Activated CD8-positive, alpha-beta T cell treated with anti-CD3 and anti-CD28 coated beads for 36 hours (primary cell): ENCODE results near the gene RXFP1. TPM values are rescaled to one million over a fixed set of nuclear protein-coding genes. Genes with fewer than 3 reads are reported as not detected.

Experiments used
- ATAC-seq: fragments of 200-7000 bp; cut with Tn5 transposase; one replicate; pipeline ENCODE4 v1.10.0; 2021; ENCODE audit warnings: mild to moderate bottlenecking, moderate library complexity
- CTCF ChIA-PET: fragments of 350-600 bp; sonication (Branson Sonifier 250); formaldehyde crosslinking; loops from one replicate; lab custom pipeline; 2021; ENCODE audit warnings: antibody characterized with exemption; lab: Charles Lee
- POLR2A ChIA-PET: fragments of 350-600 bp; sonication (Branson Sonifier 250); formaldehyde crosslinking; loops from one replicate; lab custom pipeline; 2021; ENCODE audit warnings: antibody characterized with exemption; lab: Charles Lee
- DNase-seq: peaks from one replicate; pipeline ENCODE4 v3.0.0-alpha.2; 2020
- H3K27ac Mint-ChIP-seq: one replicate; pipeline ENCODE4 v1.8.0; 2021; ENCODE audit warnings: mild to moderate bottlenecking, mixed read lengths
- H3K27me3 Mint-ChIP-seq: one replicate; pipeline ENCODE4 v1.8.0; 2021; ENCODE audit warnings: mixed read lengths
- H3K36me3 Mint-ChIP-seq: one replicate; pipeline ENCODE4 v1.8.0; 2021; ENCODE audit warnings: low read depth, mixed read lengths
- H3K4me1 Mint-ChIP-seq: one replicate; pipeline ENCODE4 v1.8.0; 2021; ENCODE audit warnings: low read depth, mixed read lengths
- H3K4me3 Mint-ChIP-seq: one replicate; pipeline ENCODE4 v1.8.0; 2021; ENCODE audit warnings: mild to moderate bottlenecking, moderate library complexity, mixed read lengths
- H3K9me3 Mint-ChIP-seq: one replicate; pipeline ENCODE4 v1.8.0; 2021; ENCODE audit warnings: mixed read lengths
- intact Hi-C: fragments of 100-400 bp; cut with micrococcal nuclease; formaldehyde crosslinking; loops from one replicate; pipeline ENCODE4 v1.10.0; 2022
- total RNA-seq, 2 experiments: library from RNA; stranded (reverse); gene quantifications; one replicate each; pipeline ENCODE4 v1.2.3, GENCODE V29; 2021
- TF ChIP-seq, protein P1 (sequence below): fragments of 200-600 bp; IDR thresholded peaks from one replicate; pipeline ENCODE4 v1.8.0; 2022; ENCODE audit warnings: antibody characterized with exemption, mild to moderate bottlenecking

The RXFP1 gene
- total RNA-seq, 2 experiments from 2014 or later: not detected

GRCh38 chr4:158527516-158527915 is 5.8 kb downstream of the RXFP1 start:
- no peak overlapping the region for H3K4me3 Mint-ChIP-seq
- TF ChIP-seq, protein P1, sequence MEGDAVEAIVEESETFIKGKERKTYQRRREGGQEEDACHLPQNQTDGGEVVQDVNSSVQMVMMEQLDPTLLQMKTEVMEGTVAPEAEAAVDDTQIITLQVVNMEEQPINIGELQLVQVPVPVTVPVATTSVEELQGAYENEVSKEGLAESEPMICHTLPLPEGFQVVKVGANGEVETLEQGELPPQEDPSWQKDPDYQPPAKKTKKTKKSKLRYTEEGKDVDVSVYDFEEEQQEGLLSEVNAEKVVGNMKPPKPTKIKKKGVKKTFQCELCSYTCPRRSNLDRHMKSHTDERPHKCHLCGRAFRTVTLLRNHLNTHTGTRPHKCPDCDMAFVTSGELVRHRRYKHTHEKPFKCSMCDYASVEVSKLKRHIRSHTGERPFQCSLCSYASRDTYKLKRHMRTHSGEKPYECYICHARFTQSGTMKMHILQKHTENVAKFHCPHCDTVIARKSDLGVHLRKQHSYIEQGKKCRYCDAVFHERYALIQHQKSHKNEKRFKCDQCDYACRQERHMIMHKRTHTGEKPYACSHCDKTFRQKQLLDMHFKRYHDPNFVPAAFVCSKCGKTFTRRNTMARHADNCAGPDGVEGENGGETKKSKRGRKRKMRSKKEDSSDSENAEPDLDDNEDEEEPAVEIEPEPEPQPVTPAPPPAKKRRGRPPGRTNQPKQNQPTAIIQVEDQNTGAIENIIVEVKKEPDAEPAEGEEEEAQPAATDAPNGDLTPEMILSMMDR: no peak
- H3K36me3 Mint-ChIP-seq: no peaks in the 10 kb centered on the region
- H3K27ac Mint-ChIP-seq: no peak overlapping the region
- peaks cover 5% of the 10 kb centered on the region for H3K27me3 Mint-ChIP-seq
- DNase-seq (no peak), ATAC-seq (no peak)
- no peaks in the 10 kb centered on the region for H3K4me1 Mint-ChIP-seq
- CTCF ChIA-PET: no interaction called here
- POLR2A ChIA-PET: no interaction called here
- intact Hi-C loops: no loop called here
- H3K9me3 Mint-ChIP-seq: no peaks in the 10 kb centered on the region

DNA sequence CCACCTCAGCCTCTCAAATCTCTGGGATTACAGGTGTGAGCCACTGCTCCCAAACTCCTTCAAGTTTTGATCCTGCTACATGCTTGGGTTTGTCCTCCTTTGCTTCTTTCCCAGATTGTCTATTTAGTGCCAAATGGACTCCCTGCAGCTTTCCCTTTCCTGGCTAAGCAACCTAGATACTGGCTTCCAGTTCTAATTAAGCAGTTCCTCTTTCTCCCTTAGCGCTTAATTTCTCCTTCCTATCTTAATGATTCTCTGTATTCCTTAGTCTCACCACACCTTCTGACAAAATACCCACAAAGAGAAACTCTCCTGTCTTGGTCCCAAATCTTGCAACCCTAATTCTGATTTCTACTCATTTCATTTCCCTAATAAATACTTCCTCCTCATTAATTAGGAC is 7.8 kb downstream of the RXFP1 start:
- no peak overlapping the region for H3K4me3 Mint-ChIP-seq
- H3K9me3 Mint-ChIP-seq: no peaks in the 10 kb centered on the region
- TF ChIP-seq, protein P1: no peak
- H3K27me3 Mint-ChIP-seq: peaks cover 5% of the 10 kb centered on the region
- H3K27ac Mint-ChIP-seq: no peak overlapping the region
- no peak for ATAC-seq
- intact Hi-C loops: no loop called here
- no peaks in the 10 kb centered on the region for H3K4me1 Mint-ChIP-seq
- no peak for DNase-seq
- CTCF ChIA-PET: no interaction called here
- POLR2A ChIA-PET: interaction anchor here (0.5 kb wide), 1 partner anchor 31 kb away, joined by 3 read pairs; no protein-coding TSS in a partner anchor
- H3K36me3 Mint-ChIP-seq: no peaks in the 10 kb centered on the region

DNA sequence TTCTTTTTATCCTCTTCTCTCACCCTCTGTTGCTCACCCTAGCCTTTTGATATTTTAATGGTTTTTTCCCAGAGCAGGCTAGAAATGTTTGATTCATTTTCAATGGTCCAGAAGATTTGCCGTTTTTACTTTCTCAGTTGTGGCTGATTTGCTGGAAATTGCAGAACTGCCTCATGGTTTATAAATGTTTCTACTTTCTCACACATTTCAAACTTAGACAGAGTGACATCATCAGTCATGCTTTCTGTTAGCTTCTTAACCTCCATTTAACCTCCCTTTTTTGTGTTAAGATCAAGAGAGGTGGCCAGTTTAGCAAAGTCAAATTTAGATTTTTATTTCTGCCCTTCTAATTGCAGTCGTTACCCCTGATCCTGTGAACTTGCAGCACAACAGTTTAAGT is 8.7 kb downstream of the RXFP1 start:
- POLR2A ChIA-PET: no interaction called here
- Mint-ChIP-seq H3K9me3 (no peaks in the 10 kb centered on the region), H3K4me1 (peaks cover 4% of the 10 kb centered on the region), H3K36me3 (no peaks in the 10 kb centered on the region), H3K4me3 (no peak overlapping the region), H3K27ac (no peak overlapping the region), H3K27me3 (peaks cover 5% of the 10 kb centered on the region)
- no peak for DNase-seq
- CTCF ChIA-PET: interaction anchor here (0.7 kb wide), 1 partner anchor 45 kb away, joined by 3 read pairs; no protein-coding TSS in a partner anchor
- ATAC-seq: no peak
- intact Hi-C loops: no loop called here
- TF ChIP-seq, protein P1: no peak

- CTCF ChIA-PET: no interaction called here
- Mint-ChIP-seq H3K4me3 (no peak overlapping the region), H3K36me3 (no peaks in the 10 kb centered on the region), H3K9me3 (no peaks in the 10 kb centered on the region), H3K27ac (no peak overlapping the region), H3K27me3 (peaks cover 5% of the 10 kb centered on the region), H3K4me1 (peaks cover 4% of the 10 kb centered on the region)
- TF ChIP-seq, protein P1: no peak
- no peak for ATAC-seq
- POLR2A ChIA-PET: no interaction called here
- DNase-seq: no peak
- intact Hi-C loops: no loop called here
Measured at GRCh38 chr4:158530898-158531297, 9.2 kb downstream of the RXFP1 start.

DNA sequence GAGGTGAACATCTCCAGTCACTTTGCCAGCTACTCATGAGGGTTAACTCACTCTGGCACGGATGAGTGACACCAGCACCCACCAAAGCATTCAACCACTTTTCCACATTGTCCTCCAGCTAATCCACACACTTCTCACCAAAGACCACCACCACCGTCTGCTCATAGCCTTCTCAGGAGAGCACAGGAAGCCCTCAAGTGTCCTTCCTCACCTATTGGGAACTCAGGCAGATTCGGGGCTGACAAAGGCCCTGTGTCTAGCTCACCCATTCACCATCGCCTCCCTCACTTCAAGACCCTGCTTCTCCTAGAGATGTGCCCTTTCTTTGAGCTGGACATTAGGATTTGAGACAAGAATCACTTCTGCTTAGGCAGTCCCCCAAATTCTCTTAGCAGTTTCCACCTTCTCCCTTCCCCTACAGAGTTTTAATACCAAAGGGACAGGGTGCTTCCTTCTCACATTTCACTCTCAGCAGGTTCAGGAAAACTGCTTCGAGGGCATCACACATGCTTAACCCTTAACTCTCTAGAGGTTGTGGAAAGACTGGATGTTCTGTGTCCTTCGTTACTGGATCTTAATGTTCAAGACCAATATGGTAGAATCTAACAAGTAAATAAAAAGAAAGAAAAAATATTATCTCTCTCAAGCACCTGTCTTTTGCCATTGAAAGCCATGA is 11.0 kb downstream of the RXFP1 start:
- ATAC-seq (no peak), DNase-seq (no peak)
- TF ChIP-seq, protein P1: no peak
- intact Hi-C loops: no loop called here
- Mint-ChIP-seq H3K36me3 (no peaks in the 10 kb centered on the region), H3K9me3 (no peaks in the 10 kb centered on the region), H3K27ac (no peak overlapping the region), H3K27me3 (peaks cover 5% of the 10 kb centered on the region), H3K4me3 (no peak overlapping the region), H3K4me1 (peaks cover 4% of the 10 kb centered on the region)
- ChIA-PET POLR2A (no interaction called here), CTCF (no interaction called here)
